ENCODE data around the gene NR5A1.

Gene NR5A1

DNA sequence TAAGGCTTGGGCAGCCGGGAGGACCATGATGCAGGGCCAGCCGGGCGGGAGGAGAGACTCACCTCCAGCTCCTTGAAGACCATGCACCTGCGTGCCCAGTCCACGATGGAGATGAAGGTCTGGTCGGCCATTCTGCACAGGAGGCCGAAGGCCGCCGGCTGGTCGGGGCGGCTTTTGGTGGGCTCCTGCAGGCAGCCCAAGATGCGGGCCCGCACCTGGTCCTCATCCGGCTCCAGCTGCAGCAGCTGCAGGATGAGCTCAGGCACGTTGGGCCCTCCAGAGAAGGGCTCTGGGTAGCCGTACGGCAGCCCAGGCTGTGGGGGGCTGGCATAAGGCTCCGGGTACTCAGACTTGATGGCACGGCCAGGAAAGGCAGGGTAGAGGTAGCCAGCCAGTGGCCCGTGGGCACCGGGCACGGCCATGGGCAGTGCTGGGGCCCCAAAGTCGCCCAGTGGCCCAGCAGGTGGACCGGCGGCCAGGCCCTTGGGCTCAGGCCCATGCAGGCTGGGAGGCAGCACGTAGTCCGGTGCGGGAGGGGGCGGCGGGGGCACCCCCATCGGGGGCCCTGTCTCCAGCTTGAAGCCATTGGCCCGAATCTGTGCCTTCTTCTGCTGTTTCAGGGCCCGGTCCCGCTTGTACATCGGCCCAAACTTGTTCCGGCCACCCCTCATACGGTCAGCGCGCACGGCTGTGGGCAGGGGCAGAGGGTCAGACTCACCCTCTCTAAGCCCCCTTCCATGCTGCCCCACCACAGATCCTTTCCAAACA, 7.0 kb downstream of the NR5A1 start:
- DNase-seq = no peak

DNA sequence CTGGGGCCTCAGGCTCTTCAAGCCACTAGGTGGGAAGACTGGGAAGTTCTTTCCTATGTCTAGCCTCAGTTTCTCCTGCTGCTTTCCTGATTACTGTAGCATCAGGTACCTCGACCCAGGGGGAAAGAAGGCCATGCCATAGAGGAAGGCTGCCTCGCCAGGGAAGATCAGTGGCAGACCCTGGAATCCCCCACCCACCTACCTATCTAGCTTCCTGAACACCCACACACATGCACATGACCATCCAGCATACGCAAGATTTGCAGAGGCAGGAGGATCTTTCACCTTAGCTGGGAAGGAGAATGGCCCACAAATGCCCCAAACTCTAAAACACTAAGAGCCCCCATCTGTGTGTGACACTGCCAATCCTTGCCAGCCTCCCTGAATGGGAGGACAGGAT, 8.0 kb downstream of the NR5A1 start:
- DNase-seq = no peak

DNA sequence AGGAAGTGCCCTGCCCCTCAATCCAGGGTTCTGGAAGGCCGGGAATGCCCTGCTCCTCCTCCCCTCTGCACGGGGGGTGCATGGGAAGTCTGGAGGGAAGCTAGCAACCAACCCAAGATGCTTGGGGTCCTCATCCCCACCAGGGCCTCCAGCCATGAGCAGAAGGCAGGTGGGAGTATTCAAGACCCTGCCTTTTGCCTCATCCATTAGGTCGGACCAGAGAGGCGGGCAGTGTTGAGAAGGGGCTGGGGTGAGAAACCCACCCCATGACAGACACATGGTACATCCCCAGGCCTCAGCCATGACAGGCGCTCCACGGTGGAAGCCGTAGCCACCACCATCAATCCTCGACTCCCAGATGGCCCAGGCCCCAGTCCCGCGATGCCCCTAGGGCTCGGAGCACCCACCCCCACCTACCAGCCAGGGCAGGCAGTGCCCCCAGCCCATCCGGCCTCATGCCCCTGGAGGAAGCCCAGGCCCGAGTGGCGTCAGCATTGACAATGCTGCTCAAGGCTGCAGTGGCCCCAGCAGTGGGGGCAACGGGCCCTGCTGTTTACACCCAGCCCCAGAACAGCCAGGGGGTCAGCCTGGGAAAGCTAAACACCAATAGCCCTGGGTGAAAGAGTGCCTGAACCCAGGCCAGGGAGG, 8.6 kb downstream of the NR5A1 start:
- no peak for DNase-seq

DNA sequence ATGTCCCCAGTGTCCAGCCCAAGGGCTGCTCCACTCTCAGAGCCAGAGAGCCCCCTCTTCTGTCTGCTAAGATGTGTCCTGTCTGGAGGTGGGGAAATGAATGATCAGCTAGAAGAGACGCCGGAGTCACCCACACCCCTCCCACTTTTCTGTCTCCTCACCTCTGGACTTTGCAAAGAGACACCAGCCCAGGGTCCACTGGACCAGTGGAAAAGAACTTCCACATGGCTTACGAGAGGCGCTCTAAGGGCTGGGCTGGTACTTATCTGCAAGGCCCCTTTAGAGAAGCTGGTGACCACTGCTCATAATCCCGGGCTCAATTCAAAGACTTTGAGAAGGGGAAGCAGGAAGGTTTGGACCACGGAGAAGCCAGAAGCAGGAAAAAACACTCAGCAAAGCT, 9.2 kb downstream of the NR5A1 start:
- DNase-seq = no peak

DNA sequence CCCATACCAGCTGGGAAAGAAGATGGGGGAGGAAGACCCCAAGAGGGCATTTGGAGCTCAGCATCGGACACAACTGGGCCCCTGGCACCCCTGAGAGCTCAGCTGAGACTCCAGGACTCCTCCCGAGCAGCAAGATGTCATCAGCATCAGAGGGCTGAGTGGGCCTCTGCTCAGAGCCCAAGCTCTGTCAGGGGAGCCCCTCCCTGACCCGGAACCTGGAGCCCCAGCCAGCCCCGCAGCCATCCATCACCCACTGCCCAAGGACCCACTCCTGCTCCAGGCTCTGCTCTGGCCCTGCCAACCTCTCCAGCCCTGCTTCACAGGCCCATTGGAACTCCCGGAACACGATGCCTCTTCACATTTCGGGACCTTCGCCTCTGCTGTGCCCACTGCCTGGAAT, 9.8 kb downstream of the NR5A1 start:
- no peak for DNase-seq

DNA sequence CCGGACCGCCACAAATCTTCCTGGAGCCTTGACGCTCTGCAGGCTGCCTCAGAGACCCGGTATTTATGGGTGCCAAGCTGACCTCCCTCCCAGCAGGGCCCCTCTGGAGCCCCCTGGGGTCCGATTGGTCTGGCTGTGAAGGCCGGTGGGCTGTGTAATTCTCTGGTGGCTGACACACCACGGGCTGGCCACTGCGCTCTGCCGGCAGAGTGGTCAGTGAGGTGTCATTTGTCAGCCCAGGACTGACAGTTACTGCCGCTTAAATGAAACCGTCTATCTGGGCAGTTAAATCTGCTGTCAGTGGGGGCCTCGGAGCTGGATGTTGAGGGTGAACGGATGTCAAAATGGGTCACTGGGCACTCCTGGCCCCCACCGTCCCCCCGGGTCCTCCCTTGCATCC, 10.7 kb downstream of the NR5A1 start:
- DNase-seq = no peak

DNA sequence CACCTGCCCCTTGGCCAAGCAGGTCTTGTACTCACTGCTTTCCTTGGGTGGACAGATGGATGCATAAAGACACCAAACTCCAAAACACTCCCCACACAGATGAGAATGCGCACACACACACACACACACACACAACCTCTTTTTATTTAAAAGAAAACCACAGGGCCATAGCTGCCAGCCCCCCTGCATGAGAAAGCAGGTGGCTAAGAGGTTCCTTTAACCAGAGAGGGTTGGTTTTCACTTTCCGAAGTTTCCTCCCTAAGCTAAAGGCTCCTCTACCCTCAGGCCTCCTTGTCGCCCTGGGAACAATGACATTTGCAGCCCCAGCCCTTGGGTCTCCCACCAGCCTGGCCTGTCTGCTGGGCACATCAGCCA, 11.1 kb downstream of the NR5A1 start:
- DNase-seq = no peak

DNA sequence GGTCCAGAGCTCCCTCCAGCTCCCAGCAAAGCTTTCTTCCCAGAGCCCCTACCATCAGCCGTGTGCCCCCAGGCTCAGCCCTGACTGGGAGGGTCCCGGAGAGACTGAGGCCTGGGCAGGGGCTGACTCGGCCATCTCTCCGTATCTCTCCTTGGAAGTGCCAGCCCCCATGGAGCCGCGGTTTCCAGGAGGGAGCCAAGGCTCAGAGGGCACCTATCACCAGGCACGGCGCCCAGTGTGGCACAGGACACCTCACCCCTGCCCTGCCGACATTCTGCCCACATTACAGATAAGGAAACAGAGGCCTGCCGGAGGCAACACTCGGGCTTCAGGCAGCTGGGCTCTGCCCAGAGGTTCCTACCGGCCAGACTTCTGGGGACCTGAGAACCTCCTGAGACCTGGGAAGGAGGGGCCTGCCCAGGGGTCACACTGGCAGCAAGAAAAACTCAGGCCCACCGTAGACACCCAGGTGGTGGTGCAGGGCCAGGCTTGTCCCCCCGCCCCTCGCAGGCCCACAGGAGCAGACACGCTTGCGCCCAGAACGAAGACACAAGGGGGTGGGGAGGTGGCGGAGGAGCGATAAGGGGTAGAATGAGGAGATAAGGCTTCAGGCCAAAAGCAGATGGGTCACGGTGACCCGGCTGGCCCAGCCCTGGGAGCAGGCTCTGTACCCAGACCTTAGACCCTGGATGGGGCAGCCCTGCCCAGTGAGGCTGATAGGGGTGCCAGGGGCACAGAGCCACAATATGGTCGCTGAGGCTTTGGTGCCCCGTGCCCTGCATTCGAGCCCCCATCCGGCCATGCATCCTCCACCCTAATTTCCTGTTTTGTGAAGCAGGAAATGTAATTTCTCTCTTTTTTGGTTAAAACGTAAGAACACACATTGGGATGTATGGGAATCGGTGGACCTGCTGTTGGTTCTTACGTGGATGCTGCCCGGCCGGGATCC, 11.8 kb downstream of the NR5A1 start:
- no peak for DNase-seq

DNA sequence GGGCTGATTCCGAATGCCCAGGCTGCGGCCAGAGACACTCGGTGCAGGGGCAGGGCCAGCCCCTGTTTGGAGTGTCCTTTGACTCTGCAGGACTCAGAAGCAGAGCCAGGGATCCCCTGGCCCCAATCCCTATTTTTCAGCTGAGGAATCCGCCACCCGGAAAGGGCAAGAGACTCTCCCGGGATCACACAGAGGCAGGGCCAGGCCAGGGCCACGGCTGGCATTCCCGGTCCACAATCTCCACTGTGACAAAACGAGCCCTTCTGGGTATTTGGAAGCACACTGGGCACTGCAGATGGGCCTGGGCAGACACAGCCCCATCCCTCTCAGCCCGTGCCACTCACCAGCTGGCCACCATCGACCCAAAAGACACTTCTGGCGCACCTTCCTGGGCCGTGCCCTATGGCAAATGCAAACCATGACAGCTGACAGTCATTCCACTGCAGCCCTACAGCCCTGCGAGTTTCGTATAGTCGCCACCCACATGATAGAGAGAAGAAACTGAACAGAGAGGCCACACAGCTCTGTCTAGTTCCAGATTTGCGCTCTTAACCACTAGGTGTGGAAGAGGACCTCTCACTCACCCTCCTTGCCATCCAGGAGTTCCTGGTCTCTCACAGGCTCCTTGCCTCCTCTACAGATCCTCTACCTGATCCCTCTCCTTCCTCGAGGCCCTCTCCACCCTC, 13.3 kb downstream of the NR5A1 start:
- DNase-seq = no peak

DNA sequence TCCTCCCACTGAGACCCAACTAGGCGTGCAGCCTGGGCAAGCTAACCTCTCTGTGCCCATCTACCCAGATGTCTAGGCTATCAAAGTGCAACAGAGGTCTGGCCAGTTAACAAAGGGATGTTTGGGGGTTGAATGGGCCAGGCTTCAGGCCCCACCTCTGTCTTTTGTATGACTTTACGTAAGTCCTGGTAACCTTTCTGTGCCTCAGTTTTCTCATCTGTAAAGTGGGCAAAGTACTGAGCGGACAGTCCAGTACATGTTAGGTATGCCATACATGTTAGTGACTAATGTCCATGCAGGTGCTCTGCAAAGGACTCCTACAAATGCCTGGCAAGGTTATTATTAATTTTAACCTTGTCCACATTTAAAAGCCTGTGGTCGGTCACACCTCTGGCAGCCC, 14.0 kb downstream of the NR5A1 start:
- no peak for DNase-seq

DNA sequence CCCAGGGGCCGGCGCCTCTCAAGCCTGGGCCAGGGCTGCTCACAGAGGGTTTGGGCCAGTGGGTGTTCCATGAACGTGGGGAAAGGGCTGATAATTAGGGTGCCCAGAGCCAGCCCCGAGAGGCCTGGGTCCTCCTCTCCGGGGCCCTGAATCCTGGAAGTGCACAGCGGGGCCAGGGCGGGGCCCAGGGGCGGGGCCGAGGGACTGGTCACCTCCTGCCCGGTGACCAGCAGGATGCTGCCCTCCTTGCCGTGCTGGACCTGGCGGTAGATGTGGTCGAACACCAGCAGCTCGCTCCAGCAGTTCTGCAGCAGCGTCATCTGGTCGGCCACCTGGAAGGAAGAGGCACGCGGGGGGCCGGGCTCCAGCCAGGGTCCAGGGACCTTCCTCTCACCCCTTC, 14.4 kb downstream of the NR5A1 start:
- no peak for DNase-seq

DNA sequence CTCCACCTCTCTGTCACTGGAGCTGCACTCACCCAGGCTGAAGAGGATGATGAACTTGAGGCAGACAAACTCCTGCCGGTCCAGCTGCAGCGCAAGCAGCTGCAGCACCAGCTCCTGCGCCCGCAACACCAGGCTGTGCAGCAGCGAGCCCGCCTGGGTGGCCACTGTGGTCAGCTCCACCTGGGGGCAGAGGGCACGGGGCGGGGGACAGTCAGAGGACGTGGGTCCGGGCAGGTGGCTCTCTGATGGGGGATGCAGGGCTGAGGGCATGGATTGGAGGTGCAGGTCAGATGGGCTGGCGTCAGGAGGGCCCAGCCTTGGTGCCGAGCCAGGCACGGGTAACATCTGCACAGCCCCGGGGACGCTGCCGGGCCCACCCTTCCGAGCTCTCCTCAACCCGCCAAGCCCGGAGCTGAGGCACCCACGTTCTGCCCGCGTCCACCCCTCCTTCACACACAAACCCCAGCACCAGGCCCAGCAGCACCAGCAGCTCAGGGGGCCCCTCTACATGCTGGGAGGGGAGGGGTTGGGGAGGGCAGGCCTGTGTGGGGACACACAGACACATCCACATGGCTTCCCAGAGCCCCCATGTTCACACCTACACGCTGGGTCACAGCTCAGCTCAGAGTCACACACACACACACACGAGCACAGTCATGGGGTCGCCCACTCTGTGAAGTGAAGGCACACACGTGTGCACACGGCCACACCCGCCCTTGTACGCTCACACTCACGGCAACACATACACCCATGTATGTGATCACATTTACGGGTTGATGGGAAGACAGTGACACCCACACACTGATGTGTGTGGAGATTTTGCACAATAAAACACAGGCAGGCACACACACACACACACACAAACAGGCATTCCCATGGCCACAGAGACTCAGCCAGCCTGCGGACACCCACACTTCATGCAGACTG, 15.9 kb downstream of the NR5A1 start:
- no peak for DNase-seq

DNA sequence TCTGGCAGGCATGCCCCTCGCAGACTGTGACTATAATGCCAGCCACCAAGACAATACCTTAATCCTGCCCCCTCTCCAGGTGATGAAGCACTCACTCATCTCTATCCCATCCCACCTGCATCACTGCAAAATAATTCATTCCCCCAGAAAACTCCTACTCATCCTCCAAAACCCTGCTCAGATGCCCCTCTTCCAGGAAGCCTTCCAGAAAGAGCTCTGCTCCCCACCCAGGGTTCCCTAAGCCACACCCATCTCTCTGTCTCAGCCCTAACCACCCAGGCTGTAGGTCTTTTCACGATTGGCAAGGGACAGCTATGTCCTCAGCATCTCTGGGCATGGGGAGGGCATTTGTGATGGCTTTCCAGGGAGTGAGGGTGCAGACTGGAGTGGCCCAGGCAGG, 17.2 kb downstream of the NR5A1 start:
- no peak for DNase-seq

DNA sequence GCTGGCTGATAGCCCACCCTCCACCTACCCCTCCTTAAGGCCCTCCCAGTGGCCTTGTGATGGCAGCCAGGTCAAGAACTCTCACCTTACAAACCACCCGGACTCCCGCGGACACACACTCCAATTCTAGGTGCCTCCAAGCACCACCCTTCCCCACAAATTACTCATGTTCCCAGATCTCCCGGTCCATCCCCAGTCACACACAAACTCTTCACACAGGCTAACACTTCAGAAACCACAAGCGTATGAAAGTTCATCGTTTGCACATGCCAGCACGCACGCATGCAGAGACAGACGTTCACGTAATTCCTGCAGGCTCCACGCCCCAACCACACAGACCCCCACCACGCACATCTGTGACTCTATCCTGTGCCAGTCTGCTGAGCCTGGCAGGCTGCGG, 18.0 kb downstream of the NR5A1 start:
- no peak for DNase-seq

DNA sequence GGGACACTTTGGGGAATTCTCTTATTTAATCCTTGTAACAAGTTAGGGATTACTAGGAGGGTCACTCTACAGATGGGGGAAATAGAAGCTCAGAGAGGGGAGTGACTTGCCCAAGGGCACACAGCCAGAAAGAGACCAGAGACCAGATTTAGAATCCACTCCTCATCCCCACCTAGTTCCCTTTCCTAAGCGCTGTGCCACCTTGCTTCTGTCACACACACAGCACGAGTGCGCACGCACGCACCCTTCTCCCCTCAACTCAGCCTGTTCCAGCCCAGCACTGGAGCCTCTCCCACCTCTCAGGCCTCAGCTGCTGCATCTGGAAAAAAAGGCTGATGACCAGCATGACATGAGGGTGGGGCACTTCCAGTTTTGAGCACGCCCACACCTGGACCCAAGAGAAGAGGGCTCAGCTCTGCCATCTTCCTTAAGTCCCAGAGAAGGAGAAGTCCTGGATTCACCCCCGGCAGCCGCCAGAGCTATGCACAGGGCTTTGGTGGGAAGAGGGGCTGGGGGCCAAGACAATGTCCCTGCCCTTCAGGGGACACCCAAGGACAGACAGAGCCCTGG, 18.5 kb downstream of the NR5A1 start:
- no peak for DNase-seq

DNA sequence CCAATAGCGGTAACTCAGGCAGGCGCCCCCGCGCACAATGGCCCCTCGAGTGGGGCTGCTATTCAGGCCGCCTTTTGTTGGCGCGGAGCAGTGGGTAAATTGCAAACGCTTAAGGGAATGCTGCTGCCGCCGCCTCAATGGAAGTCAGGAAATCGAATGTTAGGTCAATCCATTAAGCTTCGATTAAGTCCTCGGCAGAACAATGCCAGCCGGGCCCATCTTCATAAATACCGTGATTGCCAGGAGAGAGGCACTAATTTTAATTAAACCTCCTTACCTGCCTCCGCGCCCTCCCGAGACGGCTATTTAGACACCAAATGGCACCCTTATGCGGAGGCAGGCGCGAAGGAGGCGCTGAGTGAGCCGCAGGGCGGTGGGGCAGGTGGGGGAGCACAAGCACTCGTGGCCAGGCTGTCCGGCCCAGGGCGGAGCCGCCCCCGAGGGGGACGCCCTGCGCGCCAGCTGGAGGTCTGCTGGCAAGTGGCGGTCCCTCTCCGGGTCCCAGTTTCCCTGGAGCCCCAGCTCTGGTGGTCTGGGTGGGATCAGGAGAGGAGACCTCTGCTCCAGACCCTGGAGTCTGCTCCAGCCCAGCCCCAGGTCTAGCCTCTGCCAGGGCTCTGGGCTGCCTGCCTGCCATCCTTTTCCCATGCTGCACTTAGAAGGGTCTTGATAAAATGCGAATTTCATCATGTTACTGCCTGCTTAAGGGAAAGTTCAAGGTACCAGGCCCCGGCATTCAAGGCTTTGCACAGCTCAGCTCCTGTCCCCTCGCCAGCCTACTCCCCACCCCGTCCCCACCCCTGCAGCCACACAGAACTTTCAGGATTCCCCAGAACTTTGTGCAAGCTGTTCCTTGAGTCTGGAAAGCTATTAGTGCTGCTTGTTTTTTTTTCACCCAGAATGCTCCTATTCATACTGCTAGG, 19.7 kb downstream of the NR5A1 start:
- no peak for DNase-seq

DNA sequence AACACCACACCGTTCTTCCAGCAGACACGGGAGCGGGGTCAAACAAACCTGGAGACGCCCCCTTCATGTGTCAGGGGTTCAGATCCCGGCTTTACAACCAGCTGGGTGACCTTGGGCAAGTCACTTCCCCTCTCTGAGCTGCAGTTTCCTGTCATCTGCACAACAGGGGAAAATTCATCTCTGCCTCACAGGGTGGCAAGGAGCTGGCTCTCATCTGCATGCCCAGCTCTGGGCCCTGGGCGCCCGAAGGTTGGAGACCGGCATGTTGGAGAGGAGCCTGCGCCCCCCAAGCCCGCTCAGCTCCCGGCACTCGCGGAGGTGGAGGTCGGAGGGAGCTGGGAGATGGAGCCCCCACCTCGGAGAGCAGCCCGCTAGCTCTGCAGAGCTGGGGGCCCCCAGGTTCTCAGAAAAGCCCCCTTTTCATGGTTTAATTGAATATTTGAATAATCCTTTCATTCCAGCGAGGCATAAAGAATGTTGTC, 20.4 kb downstream of the NR5A1 start:
- no peak for DNase-seq

DNA sequence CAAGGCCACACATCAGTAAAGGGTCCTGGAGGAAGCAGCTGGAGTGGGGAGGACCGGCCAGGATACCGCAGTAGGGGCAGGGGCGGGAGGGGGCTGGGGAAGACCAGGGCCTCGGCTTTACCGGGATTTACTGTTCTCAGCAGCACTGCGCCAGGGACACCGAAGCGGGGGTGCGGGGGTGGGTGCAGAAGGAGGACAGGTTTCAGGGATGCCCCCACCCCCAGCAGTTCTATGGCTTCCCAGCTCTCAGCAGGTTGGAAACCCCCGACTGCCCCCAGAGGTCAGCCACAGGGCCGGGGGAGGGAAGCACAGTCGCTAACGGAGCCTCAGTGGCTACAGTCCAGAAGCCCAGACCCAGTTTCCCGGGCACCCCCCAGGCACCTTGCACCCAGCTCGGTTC, 21.3 kb downstream of the NR5A1 start:
- DNase-seq = no peak

DNA sequence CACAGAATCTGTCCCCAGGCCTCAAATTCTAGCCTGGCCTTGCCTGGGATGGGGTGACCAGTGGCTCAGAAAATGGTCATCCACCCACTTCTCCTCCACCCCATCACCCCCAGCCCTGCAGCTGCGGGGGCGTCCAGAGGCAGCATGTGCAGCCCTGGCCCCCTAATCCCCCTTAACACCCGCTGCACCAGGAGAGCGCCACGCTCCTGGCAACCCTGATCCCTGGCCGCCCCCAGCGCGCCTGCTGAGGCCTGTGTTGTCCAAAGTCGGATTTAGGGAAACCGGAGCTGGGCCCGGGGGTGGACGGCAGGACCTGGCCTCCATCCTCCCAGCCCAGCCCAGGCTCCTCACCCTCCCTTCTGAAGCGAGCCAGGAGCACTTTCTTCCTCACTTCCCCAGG, 22.0 kb downstream of the NR5A1 start:
- DNase-seq = no peak
